GM19397 (cell line): ENCODE measurements around the gene ITGB2.
"Not testable (repeated sequence)": the region's sequence is repeated elsewhere in the genome, so short reads cannot be mapped to it uniquely, and the experiment has no call there.

Source experiments
- ATAC-seq: cut with Tn5 transposase; IDR thresholded peaks from one replicate; pipeline ENCODE4 v1.9.1; 2021; ENCODE audit warnings: mild to moderate bottlenecking, moderate library complexity; ENCODE audit not compliant: unreplicated experiment

ITGB2 gene

GRCh38 chr21:44887126-44887806, 33.4 kb downstream of the ITGB2 start:
- no peak for ATAC-seq

- no peak for ATAC-seq
Observed at GRCh38 chr21:44886113-44887075, 34.3 kb downstream of the ITGB2 start.

GRCh38 chr21:44885615-44886014, 35.1 kb downstream of the ITGB2 start:
- no peak for ATAC-seq

GRCh38 chr21:44884097-44884496, 36.6 kb downstream of the ITGB2 start:
- ATAC-seq, result no peak

GRCh38 chr21:44883250-44883649, 37.4 kb downstream of the ITGB2 start:
- no peak for ATAC-seq

GRCh38 chr21:44881198-44881872, 39.4 kb downstream of the ITGB2 start:
- ATAC-seq, result no peak

GRCh38 chr21:44880405-44881197, 40.1 kb downstream of the ITGB2 start:
- no peak for ATAC-seq

GRCh38 chr21:44879238-44879637, 41.5 kb downstream of the ITGB2 start:
- not testable (repeated sequence) for ATAC-seq

GRCh38 chr21:44878053-44878982, 42.4 kb downstream of the ITGB2 start:
- no peak for ATAC-seq

GRCh38 chr21:44876849-44877575, 43.7 kb downstream of the ITGB2 start:
- ATAC-seq, result no peak

GRCh38 chr21:44875316-44875700, 45.4 kb downstream of the ITGB2 start:
- no peak for ATAC-seq

GRCh38 chr21:44874497-44875315, 46.0 kb downstream of the ITGB2 start:
- peak; percentile 5 for ATAC-seq

GRCh38 chr21:44874240-44874496, 46.5 kb downstream of the ITGB2 start:
- peak; percentile 2 for ATAC-seq

GRCh38 chr21:44873356-44874239, 47.1 kb downstream of the ITGB2 start, which contains the start of gene PTTG1IP:
PTTG1IP (minus strand) TSS chr21:44873690; CDS start chr21:44873616, 74 bp downstream.
- ATAC-seq, result peak; percentile 76

- no peak for ATAC-seq
Observed at GRCh38 chr21:44872649-44873355, 47.9 kb downstream of the ITGB2 start.

GRCh38 chr21:44872323-44872648, 48.4 kb downstream of the ITGB2 start:
- ATAC-seq, result no peak
